HG02973 (cell line): ENCODE data around the gene IDH3G.
"Not testable (repeated sequence)": the region's sequence is repeated elsewhere in the genome, so short reads cannot be mapped to it uniquely, and the experiment has no call there.

ENCODE experiments used
- ATAC-seq: cut with Tn5 transposase; IDR thresholded peaks from one replicate; pipeline ENCODE4 v1.9.1; 2021; ENCODE audit warnings: moderate library complexity; ENCODE audit not compliant: unreplicated experiment

IDH3G gene

DNA sequence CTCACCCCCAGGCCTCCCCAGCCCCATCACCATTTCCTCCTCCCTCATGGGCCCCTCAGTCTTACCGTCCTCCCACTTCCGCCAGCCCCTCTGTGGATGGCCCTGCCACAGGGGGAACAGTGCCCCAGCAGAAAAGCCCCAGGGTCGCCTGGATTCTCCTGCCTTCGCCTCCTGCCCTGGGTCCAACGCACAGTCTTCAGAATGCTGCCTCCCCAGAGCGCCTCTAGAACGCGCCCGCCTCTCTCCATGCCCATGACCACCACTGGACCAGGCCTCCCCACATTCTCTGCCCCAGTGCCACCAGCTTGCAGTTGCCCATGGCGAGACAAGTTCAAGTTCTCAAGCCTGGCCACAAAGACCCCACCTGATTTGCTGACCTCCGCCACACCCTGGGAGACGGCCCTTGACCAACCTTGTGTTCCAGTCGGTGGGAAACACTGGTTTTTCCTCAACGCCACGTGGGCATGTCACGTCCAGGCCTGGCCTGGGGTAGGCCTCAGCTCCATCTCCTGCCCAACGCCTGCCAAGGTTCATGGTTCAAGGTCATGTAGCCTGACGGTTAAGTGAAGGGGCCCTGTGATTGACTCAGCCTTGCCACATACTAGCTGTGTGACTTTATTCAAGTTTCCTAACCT is 30.8 kb downstream of the IDH3G start:
- ATAC-seq, result no peak

DNA sequence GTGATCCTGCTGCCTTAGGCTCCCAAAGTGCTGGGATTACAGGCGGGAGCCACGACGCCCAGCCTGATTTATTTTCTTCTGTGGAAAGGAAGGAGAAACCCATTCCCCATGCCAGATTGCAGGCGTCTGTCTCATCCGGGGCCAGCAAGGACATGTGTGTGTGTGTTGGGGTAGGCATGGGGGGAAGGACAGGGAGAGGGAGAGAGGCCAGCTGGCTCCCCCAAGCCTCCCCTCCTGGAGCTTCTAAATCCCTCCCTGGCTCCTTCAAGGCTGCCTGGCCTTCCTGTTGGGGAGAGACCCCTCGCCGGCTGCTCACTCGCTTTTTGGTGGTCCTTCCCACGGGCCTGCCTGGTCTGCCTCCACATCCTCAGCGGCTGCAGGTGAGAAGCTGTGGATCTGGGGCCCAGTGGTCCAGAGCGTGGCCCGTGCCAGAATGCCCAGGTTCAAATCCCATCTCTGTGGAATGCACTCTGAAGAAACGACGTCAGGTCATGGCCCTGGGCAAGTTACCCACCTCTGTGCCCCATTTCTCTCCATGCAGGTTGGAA is 31.5 kb downstream of the IDH3G start:
- ATAC-seq, result no peak

DNA sequence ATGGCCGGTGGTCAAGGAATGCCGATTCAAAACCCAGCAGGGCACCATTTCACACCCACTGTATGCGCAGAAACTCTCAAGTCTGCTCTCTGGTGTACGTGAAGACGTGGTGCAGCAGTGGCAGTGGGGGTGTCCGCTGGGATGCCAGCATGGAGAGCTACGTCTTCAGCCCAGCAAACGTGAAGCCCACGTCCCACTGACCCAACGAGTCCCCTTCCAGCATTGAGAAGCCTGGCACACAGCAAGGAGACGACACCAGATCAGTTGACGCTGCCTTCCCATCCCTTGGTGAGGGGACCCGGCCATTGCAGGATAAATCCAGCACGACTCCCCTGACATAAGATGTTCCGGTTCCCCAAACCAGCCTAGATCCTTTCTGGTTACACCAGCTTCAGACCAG is 32.3 kb downstream of the IDH3G start:
- ATAC-seq, result no peak

- no peak for ATAC-seq
These were observed 39.0 kb downstream of the IDH3G start for GRCh38 chrX:153755136-153755535.

DNA sequence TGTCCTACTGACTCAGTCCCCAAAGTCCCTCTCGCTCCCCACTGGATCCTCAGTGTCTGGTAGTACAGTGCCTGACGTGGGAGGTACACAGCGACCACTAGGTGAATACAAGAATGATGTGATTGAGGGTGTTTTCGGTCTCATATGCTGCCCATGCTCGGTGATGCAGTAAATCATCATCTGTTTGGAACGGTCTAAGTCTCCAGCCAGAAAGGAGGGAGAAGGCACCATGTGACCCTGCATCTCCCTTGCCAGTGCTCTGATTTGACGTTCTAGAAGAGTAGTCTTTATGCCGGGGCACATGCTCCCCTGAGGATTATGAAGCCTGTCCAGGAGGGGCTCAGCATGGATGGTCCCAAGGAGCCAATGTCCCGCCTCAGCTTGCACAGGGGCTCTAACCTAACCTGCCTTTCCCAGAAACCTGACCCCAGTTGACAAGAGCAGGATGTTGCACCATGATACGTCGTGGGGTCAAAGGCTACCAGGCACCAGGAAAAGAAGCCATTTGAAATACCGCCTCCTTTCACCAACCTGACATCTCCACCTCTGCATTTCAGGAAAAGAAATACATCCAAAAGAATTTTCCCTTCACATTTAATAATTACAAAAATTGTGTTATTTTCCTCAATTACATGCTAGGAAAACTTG is 43.9 kb downstream of the IDH3G start:
- ATAC-seq, result no peak

DNA sequence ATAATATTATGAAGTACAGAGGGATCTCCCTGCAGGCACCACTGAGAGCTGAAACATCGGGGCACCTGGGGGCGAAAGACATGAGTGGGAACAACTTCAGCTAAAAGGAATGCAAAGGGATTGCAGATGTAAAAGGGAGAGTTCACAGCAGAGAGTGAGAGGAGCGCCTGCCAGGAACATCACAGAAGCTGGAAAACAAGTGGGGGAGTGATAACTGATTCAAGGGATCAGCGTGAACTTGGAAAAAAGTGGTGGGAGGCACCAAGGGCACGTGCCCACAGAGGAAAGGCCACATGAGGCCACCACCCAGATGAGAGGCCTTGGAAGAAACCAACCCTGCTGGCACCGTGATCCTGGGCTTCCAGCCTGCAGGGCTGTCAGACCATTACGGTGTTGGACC is 45.2 kb downstream of the IDH3G start:
- not testable (repeated sequence) for ATAC-seq

DNA sequence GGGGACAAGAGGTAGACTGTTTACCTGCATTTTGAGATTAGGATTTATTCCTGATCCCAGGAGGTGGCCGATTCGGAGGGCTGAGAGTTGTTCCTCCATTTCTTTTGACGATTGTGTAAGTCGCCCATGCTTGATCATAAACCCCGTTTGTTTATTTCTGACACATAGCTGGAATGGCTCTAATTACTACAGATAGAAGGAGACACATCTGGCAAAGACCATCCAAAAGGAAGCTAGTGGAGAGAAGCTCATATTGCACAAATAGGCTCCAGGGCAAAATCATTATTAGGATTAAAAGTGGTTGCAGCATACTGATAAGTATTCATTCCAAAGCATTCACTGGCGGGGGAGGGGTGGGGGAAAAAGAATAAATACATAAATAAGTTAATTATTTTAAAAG is 47.2 kb downstream of the IDH3G start:
- ATAC-seq, result not testable (repeated sequence)

GRCh38 chrX:153746359-153746758 is 47.8 kb downstream of the IDH3G start:
- ATAC-seq, result no peak

- not testable (repeated sequence) for ATAC-seq
These were observed 49.1 kb downstream of the IDH3G start for GRCh38 chrX:153745067-153745433.

DNA sequence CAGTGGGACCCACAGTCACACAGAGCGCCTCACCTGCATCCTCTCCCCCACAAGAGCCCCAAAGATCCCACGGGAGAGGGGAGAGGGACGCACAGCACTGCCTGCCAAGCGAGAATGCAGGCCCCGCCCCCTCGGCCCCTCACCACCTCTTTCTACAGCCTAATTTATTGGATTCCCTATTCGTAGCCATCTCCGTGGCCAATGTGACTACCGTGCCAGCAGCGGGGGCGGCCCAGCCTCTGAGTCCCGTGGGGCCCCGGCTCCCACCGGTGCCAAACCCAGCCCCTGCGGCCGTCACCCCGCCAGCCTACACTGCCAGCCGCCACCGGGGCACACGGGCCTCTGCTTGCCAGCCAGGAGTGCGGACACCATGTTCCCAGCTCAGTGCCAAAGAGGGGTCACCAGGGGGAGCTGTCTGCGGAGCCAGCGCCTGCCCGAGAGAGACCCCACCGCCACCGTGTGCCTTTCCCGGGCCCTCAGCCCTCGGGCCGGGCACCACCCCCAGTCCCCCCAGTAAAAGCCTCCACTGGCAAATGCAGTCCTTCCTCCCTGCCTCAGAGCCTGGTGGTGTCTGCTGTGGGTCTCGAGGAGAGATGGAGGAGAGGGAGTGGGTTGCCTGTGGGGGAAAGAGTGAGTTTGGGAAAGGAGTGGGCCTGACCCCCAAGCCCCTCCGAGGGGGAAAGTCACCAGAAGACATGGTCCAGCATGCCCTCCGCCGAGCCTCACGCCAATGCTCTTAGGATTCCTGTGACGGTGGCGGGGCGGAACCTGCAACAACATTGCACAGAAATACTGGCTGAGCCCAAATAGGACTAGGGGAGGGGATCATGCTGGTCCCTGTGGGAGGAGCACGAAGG is 49.7 kb downstream of the IDH3G start:
- ATAC-seq, result no peak

GRCh38 chrX:153743468-153744209 is 50.5 kb downstream of the IDH3G start:
- not testable (repeated sequence) for ATAC-seq

DNA sequence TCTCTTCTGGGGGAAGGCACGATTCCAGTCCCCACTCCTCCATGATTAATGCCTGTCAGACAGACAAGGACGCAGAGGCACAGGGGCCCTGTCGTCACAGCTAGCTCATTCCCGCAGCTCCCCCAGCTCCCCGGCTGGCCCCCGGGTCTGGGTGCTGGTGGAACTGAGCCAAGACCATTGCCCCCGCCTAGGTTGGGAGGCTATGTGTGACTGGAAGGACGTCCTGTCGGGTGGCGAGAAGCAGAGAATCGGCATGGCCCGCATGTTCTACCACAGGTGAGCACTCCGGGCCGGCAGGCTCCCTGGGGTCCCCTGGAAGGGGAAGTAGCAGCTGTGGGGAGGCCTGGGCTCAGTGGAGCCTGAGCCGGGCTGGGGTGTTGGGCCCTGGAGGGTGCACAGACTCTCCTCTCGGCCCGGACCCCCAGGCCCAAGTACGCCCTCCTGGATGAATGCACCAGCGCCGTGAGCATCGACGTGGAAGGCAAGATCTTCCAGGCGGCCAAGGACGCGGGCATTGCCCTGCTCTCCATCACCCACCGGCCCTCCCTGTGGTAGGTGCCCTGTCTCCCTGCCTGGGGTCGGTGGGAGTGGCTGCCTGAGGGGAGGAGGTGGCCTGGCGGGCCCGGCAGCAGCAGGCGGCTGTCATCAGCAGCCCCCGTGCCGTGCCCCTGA is 51.2 kb downstream of the IDH3G start:
- ATAC-seq, result not testable (repeated sequence)

DNA sequence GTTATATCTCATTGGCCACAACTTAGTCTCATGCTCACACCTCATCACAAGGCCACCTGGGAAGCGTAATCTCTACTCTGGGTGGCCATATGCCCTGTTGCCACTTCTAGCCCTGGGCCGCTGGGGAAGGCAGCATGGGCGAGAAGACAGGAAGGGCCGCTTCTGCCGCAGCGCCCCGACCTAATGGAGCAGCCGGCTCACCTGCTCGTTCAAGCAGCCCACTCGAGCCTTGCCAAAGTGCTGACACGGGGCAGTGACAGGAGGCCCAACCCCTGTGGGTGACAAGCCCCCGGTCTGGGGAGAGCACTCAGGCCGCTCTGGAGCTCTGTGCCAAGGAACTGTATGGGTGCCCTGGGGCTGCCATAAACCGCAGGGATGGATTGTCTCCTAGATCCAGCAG is 52.1 kb downstream of the IDH3G start:
- not testable (repeated sequence) for ATAC-seq

- ATAC-seq, result no peak
These were observed 52.7 kb downstream of the IDH3G start for GRCh38 chrX:153741446-153741845.

DNA sequence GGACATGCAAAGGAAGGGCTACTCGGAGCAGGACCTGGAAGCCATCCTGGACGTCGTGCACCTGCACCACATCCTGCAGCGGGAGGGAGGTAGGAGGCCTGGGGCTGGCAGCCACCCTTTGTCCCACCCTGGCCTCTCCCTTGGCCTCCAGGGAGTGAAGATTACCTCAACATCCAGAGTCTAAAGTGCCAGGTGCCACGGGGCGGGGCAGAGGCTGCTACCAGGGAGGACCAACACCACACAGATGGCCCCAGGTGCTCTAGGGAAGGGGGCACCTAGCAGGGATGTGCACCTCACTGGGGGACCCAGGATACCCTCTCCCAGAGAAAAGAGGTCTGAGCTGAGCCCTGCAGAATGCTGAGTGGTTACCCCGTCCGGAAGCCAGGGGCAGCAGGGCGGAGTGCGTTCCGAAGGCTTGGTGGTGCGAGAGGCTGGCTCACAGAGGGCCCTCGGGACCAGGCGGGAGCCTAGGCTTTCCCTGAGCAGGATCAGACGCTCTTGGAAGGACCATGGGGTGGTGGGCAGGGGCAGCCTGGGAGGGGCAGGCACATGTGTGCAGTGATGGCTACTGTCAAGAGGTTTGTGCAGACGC is 53.4 kb downstream of the IDH3G start:
- no peak for ATAC-seq

DNA sequence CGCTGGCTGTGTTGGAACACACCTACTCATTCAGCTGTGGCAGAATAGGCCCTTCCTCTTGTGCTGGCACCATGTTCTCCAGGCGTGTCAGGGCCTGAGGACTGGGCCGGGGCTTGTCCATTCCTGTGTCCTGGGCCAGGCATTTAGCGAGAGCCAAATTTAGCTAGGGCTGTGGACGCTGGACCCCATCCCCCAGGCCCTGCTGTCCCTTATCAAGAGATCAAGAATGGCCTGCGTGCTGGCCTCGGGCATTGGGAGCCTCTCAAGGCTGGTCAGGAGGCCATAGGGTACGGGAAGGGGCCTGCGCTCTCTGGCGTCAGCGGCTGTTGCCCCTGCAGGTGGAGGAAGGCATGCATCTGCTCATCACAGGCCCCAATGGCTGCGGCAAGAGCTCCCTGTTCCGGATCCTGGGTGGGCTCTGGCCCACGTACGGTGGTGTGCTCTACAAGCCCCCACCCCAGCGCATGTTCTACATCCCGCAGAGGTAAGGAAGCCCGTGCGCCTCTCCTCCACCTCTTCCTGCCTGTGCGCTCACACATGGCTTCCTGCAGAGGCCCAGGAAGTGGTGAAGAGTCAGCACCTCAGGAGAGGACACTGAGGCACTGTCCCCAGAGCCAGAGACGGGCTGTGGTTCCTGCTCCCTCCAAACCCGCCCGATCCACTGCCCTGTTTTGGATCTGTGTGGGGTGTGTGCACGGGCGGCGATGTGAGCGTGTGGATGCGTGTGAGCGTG is 54.3 kb downstream of the IDH3G start:
- ATAC-seq, result no peak

- ATAC-seq, result no peak
These were observed 56.0 kb downstream of the IDH3G start for GRCh38 chrX:153738056-153738605.

- no peak for ATAC-seq
These were observed 57.2 kb downstream of the IDH3G start for GRCh38 chrX:153736871-153737441.
